ENCODE measurements around the gene AMOTL1. TPM values are rescaled to one million over a fixed set of nuclear protein-coding genes. Genes with fewer than 3 reads are reported as not detected.

Gene AMOTL1
- polyA plus RNA-seq, 1 experiment, result 43.7 TPM

Other genes with a start within 250 kb of the AMOTL1 start
- gene FUT4, start 224.4 kb upstream of the AMOTL1 start, polyA plus RNA-seq (2011; rRNA removed), result 2.2 and 2.6 TPM in 2 replicates
- 1.0 and 1.1 TPM in 2 replicates for gene PIWIL4, start 201.0 kb upstream of the AMOTL1 start, polyA plus RNA-seq (2011; rRNA removed)
- 51.0 and 61.9 TPM in 2 replicates for gene CWC15, start 205.2 kb downstream of the AMOTL1 start, polyA plus RNA-seq (2011; rRNA removed)
- gene KDM4D, start 205.4 kb downstream of the AMOTL1 start, polyA plus RNA-seq (2011; rRNA removed), result 0.62 and 0.68 TPM in 2 replicates

All from AG04450 (cell line).